CD4-positive, alpha-beta T cell treated with Interleukin-21 for 1 hour (primary cell): ENCODE measurements around the gene HSD17B12.

ENCODE experiments used
- DNase-seq: peaks from one replicate; pipeline ENCODE4 v3.0.0-alpha.2; 2020

The HSD17B12 gene

DNA sequence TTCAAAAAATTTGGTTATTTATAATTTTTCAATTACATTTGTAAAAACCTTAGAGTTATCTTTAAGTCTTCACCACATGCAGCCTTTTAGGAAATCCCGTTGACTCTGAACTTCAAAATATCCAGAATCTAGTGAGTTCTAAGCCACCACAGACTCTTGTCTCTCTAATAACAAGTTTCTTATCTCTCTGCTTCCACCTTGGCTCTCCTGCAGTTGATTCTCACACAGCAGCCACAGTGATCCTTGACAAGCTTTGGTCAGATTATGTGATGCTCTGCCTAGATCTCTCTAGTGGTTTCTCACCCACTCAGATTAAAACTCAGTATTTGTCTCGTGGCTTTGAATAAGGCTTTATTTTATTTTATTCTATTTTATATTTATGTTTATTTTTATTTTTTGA, 8.6 kb downstream of the HSD17B12 start:
- DNase-seq, result no peak

DNA sequence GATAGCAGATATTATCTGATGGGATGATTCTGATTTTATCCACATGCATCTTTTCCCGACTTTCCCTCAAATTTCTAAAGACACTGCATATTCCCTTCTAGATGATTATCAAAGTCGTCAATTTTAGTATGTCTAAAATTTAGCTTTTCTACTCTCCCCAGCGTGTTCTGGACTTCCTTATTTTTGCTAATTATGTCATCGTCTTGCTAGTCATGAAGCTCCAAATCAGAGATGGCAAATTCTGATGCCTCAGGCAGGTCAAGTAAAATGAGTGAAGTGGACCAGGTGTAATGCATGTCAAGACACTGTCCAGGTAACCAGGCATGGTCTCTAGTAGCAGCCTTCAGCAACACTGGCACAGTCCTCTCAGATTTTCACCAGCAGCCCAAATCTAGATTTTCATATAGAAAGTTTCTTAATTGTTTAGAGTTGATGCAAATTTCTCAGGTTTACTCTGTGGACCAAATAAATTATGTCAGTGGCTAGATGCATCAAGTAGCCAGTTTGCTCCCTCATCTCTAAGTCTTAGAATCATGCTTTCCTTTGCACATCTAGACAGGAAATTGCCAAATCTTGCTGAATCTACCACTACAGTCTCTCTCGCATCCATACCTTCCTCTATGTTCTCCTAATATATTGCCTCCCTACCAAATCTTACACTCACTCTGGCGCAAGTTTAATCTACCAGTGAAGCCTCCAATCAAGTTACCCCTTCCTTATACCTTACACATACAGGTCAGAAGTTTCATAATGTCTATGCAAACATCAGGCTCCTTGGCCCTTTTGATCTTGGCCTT, 10.6 kb downstream of the HSD17B12 start:
- no peak for DNase-seq

DNA sequence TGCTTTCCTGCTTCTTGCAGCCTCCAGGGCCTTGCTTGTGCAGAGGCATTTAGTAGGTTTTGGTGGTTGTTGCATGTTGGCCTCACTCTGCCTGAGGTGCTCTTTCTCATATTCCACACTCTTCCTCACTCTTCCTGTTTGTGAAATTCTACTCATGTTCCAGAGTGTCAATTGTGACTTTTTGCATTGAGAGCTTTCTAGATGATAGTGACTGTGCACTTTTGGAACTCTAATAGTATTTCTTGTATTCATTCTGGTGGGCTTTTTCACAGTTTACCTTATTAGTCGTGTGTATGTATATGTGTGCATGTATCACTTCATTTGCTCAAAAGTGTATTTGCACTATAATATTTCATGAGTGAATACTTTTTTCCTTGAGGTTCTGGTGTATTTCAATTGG, 11.3 kb downstream of the HSD17B12 start:
- DNase-seq, result no peak

DNA sequence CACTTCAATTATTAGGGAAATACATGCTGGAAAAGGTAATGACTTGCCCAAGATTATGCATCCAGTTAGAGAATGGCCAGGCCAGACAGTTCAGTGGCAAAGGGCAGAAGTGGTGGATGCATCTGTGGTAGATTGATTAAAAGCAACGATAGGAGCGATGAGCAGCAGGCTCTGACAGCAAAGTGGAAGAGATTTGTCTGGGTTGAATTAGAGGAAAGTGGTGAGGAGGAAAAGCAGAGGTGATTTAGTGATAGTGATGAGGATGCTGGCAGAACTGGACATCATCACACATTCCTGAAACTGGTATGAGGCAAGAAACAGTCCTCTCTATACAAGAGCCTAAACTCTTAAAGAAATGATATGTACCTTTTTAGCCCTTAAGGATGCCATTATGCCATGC, 12.5 kb downstream of the HSD17B12 start:
- DNase-seq, result no peak

DNA sequence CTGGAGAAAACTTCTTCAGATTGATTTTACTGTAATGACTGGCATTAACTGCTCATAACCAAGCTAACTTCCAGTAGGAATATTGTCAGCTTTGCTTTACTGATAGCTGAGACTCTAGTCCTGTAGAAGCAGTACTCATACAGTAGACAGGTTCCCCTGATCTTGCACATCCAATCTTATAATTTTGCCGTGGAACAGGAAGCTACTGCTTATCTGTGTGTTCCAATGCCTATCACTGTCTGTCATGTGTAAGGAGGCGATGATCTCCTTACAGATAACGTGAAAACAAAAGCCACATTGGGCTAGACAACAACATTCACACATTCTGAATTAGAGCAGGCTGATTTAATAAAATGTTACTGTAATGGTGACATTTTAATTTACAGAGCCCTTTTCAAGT, 13.2 kb downstream of the HSD17B12 start:
- no peak for DNase-seq

DNA sequence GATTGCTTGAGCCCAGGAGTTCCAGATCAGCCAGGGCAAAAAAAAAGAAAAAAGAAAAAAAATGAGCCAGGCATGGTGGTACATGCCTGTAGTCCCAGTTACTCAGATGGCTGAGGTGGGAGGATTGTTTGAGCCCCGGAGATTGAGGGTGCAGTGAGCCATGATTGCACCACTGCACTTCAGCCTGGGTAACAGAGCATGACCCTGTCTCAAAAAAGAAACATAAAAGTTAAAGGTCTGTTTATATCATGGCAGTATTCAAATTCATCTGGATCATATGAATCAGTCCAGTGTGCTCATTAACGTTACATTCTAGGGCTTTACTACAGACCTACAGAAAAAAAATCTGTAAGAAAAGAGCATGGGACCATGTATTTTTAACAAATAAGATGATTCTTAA, 13.9 kb downstream of the HSD17B12 start:
- DNase-seq, result no peak

DNA sequence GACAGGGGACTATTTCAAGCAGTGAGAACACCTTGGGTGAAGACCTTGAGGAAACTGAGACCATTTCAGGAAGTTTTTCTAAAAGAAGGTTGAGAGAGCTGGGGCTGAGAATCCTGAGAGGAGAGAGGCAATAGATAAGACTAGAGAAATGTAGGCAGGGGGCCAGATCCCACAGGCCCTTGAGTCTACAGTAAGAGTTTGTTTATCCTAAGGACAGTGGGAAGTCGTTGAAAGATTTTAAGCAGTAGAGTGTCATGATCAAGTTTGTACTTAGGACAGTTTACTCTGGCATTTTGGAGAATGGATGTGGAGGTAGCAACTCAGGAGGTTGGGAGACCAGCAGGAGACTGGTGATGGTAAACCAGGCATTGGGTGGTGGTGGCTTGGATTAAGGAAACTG, 17.1 kb downstream of the HSD17B12 start:
- DNase-seq, result no peak

DNA sequence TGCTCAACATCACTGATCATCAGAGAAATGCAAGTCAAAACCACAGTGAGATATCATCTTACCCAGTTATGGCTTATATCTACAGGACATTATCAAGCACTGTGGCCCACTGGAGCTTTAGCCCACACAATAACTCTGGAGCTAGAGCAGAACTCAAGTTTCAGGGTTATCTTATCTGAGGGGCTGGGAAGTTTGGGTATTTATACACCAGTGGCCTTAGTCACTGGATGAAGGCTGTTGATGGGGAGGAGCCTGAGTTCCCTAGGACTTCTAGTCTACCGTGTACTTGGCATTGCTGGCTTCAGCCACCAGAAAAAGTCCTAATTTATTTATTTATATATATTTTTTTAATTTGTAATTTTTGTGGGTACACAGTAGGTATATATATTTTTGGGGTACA, 19.3 kb downstream of the HSD17B12 start:
- no peak for DNase-seq

DNA sequence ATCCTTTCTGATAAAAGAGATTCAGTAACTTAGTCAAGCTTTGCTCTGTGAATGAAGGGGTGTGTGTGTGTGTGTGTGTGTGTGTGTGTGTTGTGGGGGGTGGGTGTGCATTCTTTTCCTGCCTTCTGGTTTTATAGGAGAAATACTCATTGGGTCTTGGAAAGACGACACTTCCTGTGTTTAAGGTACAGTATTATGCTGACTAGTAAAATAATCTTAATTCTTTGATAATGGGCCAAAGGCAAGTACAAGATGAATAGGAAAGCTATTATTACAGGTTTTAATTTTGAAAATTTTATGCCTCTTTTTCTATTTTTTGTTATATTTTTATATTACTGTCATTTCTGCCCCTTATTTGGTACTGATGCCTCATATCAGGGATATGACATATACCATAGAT, 26.1 kb downstream of the HSD17B12 start:
- no peak for DNase-seq

DNA sequence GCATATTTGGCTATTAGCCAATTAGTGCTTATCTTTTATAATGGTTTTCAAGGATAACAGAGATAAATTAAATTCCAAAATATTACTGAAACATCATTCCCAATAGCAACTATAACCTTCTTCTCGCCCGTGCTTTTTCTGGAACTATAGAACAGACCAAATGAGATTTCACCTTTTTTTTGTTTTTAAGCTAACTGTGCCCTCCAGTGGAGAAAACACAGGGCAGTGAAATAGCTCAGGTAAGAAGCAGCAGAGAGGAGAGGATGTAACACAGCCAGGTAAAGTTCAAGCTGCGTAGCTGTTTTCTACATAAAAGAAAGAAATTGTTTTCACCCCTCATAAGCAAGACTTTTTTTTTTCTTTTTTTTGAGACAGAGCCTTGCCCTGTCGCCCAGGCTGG, 28.2 kb downstream of the HSD17B12 start:
- no peak for DNase-seq

DNA sequence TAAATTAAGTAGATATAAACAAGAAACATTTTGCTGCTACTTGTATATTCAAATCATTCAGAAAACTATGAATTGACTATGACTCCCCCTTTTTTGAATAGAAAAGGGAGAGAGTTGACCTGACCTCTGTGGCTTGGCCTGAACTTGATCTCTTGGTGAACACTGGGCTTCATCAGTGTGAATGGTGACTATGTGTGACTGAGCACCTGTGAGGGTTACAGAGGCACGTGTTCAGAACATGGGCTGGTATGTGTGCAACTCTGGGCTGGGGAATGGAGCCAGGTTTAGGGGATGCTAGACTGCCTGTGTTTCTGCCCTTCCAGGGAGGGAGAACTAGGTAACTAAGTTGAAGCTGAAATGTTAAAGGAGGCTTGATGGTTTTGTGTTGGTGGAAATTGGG, 29.2 kb downstream of the HSD17B12 start:
- DNase-seq, result no peak

DNA sequence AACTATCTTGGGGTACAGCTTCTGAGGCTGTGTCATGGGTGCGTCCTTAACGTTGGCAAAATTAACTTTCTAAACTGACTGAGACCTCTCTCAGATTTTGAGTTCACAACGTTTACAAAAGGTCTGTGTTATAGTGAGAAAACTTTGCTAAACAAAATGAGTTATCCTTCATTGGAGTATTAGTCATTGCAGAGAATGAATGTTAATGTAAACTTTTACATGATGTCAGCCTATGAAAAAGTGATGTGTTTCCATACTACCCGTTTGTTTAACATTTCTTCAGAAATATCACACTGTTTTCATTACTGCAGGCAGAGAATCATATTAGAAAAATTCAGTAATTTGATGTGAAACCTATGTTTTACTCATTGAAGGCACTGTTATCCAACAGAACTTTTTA, 32.1 kb downstream of the HSD17B12 start:
- no peak for DNase-seq

DNA sequence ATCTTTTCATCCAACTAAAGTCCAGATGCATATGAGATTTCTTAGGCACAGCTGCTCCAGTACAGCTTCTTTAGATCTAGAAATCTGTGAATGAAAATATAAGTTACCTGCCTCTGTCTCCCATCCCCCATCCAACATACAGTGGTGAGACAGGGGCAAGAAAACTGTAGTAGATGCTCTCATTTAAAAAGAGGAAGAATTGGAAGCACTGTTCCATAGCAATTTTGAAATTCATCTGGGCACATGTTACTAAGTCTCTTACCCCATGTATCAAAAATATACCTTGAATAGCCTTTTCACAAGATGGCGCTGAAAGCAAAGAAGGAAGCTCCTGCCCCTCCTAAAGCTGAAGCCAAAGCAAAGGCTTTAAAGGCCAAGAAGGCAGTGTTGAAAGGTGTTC, 37.8 kb downstream of the HSD17B12 start:
- DNase-seq, result no peak

DNA sequence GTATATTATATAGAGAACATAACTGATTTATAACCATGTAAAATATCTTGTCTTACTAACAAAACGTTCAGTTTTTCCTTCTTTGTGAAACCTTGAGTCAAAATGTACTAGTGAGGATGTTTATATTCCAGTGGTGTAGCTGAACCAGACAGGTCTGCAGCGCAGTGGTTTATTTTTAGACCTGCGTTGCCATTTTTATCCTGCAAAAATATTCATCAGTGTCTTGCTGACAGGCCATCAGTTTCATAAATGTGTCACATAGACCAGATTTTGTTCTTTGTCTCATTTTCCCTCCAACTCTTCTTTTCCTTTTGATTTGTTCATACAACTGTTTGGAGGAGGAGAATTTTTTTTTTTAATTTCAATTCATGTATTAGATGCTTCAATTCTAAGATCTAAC, 43.1 kb downstream of the HSD17B12 start:
- no peak for DNase-seq

DNA sequence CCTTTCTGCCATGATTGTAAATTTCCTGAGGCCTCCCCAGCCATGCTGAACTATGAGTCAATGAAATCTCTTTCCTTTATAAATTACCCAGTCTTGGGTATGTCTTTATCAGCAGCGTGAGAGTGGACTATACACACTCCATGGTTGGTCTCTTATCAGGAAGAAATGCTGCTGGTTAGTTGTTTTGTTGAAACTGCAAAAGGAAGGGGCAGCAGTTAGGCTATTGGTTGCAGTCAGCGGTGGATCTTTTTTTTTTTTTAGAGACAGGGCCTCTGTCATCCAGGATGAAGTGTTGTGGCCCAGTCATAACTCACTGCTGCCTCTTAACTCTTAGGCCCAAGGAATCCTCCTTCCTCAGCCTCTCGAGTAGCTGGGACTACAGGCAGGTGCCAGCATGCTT, 51.7 kb downstream of the HSD17B12 start:
- DNase-seq, result no peak

DNA sequence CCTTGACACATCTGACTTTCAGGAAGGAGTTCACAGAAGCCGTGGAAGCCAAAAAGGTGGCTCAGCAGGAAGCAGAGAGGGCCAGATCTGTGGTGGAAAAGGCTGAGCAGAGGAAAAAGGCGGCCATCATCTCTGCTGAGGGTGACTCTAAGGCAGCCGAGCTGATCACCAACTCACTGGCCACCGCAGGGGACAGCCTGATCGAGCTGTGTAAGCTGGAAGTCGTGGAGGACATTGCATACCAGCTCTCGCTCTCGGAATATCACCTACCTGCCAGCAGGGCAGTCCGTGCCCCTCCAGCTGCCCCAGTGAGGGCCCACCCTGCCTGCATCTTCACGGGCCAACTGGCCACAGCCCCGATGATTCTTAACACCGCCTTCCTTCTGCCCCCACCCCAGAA, 53.7 kb downstream of the HSD17B12 start:
- no peak for DNase-seq

DNA sequence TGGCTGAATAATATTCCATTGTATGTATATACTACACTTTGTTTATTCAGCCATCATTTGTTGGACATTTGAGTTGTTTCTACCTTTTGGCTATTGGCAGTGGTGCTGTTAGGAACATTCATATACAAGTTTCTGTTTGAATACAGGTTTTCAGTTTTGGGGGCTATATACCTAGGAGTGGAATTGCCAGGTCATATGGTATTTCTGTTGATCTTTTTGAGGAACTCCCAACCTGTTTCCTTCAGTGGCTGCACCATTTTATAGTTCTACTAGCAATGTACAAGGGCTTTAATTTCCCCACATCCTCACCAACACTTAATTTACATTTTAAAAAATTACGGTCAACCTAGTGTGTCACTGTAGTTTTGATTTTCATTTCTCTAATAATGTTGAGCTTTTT, 54.6 kb downstream of the HSD17B12 start:
- DNase-seq, result no peak

DNA sequence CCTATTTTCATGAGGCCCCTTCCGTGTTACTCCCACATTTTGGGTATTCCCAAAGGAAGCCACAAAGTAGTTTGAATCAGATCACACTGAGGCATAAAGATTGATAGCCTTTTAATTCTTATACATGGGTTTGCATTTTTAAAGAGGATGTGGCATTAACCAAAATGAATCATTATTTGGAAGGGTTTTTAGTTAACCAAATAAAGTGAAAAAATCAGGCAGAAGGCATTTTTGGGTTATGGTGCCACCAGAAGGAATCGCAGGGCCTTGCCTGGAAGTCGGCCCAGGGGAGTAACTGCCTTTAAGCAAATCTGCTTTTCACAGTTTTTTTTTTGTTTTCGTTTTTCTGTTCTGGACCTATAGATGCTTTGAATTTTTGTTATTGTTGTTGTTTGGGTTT, 55.4 kb downstream of the HSD17B12 start:
- DNase-seq, result no peak

DNA sequence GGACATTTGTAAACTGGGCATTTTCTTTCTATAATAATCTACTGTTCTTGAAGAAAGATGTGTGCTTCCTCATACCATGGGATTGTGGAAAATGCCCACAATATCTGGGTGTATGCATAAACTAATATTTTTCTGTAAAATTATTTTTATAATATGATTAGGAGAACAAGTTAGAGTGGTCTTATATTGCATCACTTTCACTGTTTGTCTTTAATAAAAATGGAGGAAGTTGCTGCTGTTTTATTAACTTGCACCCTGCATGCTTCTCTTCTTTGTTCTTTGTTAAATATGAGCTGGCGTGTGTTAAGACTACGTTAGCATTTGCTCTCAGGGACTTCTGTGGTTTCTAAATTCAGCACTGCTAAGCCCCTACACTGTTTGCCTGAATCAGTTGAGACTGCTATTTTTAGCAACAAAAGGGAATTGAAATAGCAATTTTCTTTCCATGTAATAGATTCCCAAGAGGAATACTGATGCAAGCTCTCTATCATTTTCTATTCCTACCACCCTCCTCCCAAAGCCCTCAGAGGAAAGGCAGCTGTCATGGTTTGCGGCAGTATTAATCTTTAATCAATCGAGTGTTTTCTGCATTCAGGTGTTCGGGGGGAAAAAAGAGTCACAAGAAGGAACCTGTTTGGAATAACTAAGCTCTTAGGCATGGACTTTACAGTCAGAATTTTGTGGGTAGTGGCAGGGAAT, 56.1 kb downstream of the HSD17B12 start:
- DNase-seq, result no peak

DNA sequence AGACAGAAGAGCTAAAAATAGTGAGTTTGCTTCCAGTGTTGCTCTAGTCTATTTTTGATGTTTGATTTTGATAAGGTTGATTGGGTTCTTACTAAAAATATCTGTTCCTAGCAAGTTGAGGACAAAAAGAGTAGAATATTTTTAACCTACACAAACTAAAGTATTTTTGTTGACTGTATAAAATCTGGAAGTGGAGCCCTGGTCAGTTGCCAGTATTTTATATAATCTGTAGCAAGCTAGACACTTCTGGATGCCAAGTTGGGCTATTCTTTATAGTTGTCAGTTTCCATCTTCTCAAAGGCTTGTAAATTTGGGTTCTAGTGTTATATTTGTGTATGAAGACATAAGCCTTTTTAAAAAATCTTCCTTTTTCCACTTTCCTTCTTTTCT, 56.7 kb downstream of the HSD17B12 start:
- no peak for DNase-seq

DNA sequence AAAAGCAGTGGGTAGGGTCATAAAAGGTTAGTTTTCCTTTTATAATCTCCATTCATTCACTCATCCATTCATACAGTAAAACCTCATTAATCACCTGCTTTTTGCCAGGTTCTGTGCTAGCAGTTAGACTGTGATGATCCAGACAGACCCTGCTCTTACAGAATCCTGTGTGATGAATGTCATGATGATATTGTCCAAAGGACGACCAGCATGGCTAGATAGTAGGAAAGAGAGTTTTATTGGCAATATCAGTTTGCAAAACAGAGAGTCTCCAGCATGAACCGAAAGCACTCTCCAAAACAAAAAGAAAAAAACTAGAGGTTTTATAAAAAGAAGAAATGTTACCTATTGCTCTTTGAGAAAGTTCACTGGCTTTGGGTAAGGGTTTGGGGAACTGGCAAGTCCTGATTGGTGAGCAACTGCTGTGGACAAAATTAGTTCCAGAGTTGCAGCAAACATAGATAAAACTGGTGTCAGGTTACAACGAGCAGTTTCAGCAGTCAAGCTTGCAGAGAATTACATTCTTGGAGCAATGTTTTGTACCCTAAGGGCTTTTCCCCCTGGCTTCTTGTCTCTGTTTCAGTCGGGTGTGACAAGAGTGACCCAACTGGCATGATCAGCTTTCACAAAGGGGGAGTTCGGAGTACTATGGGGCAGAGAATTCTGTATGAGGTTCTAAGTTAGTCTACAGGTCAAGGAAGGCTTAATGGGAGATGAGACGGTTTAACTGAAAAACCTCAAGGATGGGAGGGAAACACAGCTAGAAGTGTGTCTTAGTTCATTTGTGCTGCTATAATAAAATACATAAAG, 58.3 kb downstream of the HSD17B12 start:
- DNase-seq, result no peak

DNA sequence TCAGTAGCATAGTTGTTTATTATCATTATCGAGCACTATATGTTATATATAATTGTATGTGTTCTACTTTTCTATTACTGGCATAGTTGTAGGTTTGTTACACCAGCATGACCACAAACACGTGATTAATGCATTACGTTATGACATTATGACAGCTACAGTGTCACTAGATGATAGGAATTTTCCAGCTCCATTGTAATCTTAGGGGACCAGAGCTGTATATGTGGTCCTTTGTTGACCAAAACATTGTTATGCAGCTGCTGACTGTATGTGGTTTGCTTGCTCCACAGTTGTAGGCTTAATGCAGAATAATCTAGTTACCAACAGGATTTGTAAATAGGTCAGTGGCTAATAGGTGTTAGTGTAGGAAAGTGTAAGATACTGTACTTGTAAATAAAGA, 66.1 kb downstream of the HSD17B12 start:
- no peak for DNase-seq

DNA sequence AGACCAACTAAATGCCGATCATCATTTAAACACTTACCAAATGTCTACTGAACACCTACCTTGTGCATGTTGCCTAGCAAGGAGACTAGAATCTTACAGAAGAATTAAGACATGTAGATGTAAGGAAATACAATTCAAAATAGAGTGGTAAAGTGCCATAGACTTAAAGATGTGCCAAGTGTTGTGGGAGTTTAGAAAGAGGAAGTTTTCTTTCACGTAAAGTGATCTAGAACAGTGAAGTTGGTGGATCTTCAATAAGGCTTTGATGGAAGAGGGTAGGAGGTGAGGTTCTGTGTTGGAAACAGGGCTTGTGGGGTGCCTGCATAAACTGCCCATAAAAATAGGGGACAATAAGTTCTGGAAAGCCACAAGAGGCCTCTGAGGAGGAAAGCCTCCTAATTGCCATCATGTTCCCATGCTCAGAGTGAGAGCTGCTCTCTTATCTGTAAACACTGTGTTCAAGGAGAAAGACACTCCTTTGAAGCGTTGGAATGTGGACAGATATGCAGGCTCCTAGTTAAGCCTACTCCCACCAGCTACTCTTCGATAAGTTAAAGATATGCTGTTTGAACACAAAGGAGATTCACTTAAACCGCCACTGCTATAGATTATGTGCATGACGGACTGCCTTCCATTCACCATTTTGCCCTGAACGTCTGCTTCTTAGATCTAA, 66.7 kb downstream of the HSD17B12 start:
- DNase-seq, result no peak
